B cell (primary cell): ENCODE data around the gene CXCR3. TPM values are rescaled to one million over a fixed set of nuclear protein-coding genes. Genes with fewer than 3 reads are reported as not detected.

Experiments
- ATAC-seq: fragments of 200-7000 bp; cut with Tn5 transposase; one replicate; pipeline ENCODE4 v1.10.0; 2021; ENCODE audit warnings: low read depth, mild to moderate bottlenecking, moderate number of reproducible peaks, moderate library complexity
- CTCF ChIA-PET: fragments of 350-600 bp; sonication (Branson Sonifier 250); formaldehyde crosslinking; loops from one replicate; lab custom pipeline; 2021; ENCODE audit warnings: antibody characterized with exemption, inconsistent platforms; lab: Charles Lee
- POLR2A ChIA-PET: fragments of 350-600 bp; sonication (Branson Sonifier 250); formaldehyde crosslinking; loops from one replicate; lab custom pipeline; 2021; ENCODE audit warnings: antibody characterized with exemption; lab: Charles Lee
- DNase-seq: peaks from one replicate; pipeline ENCODE4 v3.0.0; 2013
- H2AFZ ChIP-seq: 2 replicates; pipeline ENCODE4 v1.6.1; 2012; ENCODE audit warnings: mild to moderate bottlenecking, low read depth, low read length; ENCODE audit not compliant: insufficient read depth, poor library complexity, severe bottlenecking
- H3K27ac ChIP-seq, 2 donors: 1 replicate in 1 of 2; 2 replicates in 1 of 2; pipeline ENCODE4 v1.5.1; 2012 to 2013; ENCODE audit warnings: low read length in 2 of 2, mild to moderate bottlenecking in 2 of 2, moderate library complexity in 1 of 2
- H3K27me3 ChIP-seq, 4 experiments: fragments of 200-600 bp in 1 of 4; sonication (generic) in 1 of 4; replicated peaks in 1 of 4; 1 replicate in 2 of 4; 2 replicates in 2 of 4; pipeline versions ENCODE4 v1.6.1 to v1.7.0; 2013 to 2016; ENCODE audit warnings: low read length in 3 of 4, mild to moderate bottlenecking in 2 of 4, mixed read lengths in 1 of 4, moderate library complexity in 1 of 4; ENCODE audit not compliant: insufficient read depth in 4 of 4, control insufficient read depth in 3 of 4; ENCODE audit errors: control extremely low read depth in 1 of 4
- H3K36me3 ChIP-seq, 2 experiments: replicated peaks in 1 of 2; 1 replicate in 1 of 2; 2 replicates in 1 of 2; pipeline versions ENCODE4 v1.6.1 to v1.7.1; 2013; ENCODE audit warnings: low read length in 1 of 2; ENCODE audit not compliant: insufficient read depth in 2 of 2, control insufficient read depth in 1 of 2; ENCODE audit errors: control extremely low read depth in 1 of 2, extremely low read depth in 1 of 2
- H3K4me1 ChIP-seq, 2 donors: fragments of 200-600 bp in 1 of 2; sonication (generic) in 1 of 2; 1 replicate in 1 of 2; 2 replicates in 1 of 2; pipeline versions ENCODE4 v1.5.1 to v1.6.1; 2013 to 2017; ENCODE audit warnings: low read length in 2 of 2; ENCODE audit not compliant: control insufficient read depth in 2 of 2, insufficient read depth in 2 of 2
- H3K4me2 ChIP-seq: replicated peaks from 2 replicates; pipeline ENCODE3; 2012; ENCODE audit warnings: mild to moderate bottlenecking, low read depth, low read length; ENCODE audit not compliant: poor library complexity, severe bottlenecking
- H3K4me3 ChIP-seq, 5 experiments: fragments of 200-600 bp in 1 of 5; sonication (generic) in 1 of 5; 1 replicate in 3 of 5; 2 replicates in 2 of 5; pipeline versions ENCODE4 v1.5.1 to v1.7.0; 2011 to 2016; ENCODE audit warnings: low read length in 4 of 5, mild to moderate bottlenecking in 4 of 5, low read depth in 2 of 5, control low read depth in 1 of 5, moderate library complexity in 1 of 5; ENCODE audit not compliant: insufficient read depth in 1 of 5; ENCODE audit errors: control extremely low read depth in 1 of 5, extremely low read depth in 1 of 5
- H3K79me2 ChIP-seq: fragments of 200-600 bp; sonication (generic); one replicate; pipeline ENCODE4 v1.6.0; 2016; ENCODE audit warnings: low read length; ENCODE audit not compliant: control insufficient read depth, insufficient read depth
- H3K9ac ChIP-seq: fragments of 200-600 bp; sonication (generic); 2 replicates; pipeline ENCODE4 v1.6.1; 2017; ENCODE audit warnings: mild to moderate bottlenecking, low read length, moderate library complexity
- H3K9me3 ChIP-seq, 3 donors: one replicate each; pipeline versions ENCODE4 v1.6.1 to v1.7.1; 2013; ENCODE audit warnings: low read length in 2 of 3; ENCODE audit not compliant: control insufficient read depth in 2 of 3, insufficient read depth in 1 of 3; ENCODE audit errors: control extremely low read depth in 1 of 3
- H4K20me1 ChIP-seq: 2 replicates; pipeline ENCODE4 v1.6.0; 2012; ENCODE audit warnings: mild to moderate bottlenecking, low read length; ENCODE audit not compliant: insufficient read depth, control insufficient read depth, poor library complexity, severe bottlenecking
- H3K27ac Mint-ChIP-seq: one replicate; pipeline ENCODE4 v1.8.0; 2021; ENCODE audit warnings: mixed read lengths
- H3K27me3 Mint-ChIP-seq: one replicate; pipeline ENCODE4 v1.8.0; 2021; ENCODE audit warnings: mixed read lengths
- H3K4me1 Mint-ChIP-seq: one replicate; pipeline ENCODE4 v1.8.0; 2021; ENCODE audit warnings: mixed read lengths
- H3K4me3 Mint-ChIP-seq: one replicate; pipeline ENCODE4 v1.8.0; 2021; ENCODE audit warnings: mixed read lengths
- H3K9me3 Mint-ChIP-seq: one replicate; pipeline ENCODE4 v1.8.0; 2022; ENCODE audit warnings: mixed read lengths; ENCODE audit not compliant: insufficient read depth
- EZH2 ChIP-seq: IDR thresholded peaks from 2 replicates; pipeline ENCODE4 v1.6.1; 2012; ENCODE audit warnings: borderline replicate concordance, low read depth, mild to moderate bottlenecking, moderate library complexity, low read length; ENCODE audit not compliant: insufficient read depth, poor library complexity, severe bottlenecking
- WGBS: methylation state at CpG from one replicate; pipeline ENCODE4 v1.1.5; 2013; ENCODE audit warnings: missing lambda C conversion rate; ENCODE audit not compliant: insufficient coverage; 5-methylcytosine and 5-hydroxymethylcytosine counted together
- intact Hi-C: fragments of 100-400 bp; cut with micrococcal nuclease; formaldehyde crosslinking; loops from one replicate; pipeline ENCODE4 v1.10.0; 2022
- polyA plus RNA-seq: library from polyadenylated mRNA; depleted of rRNA; stranded (reverse); fragments of >200 nt; gene quantifications from 2 replicates; pipeline ENCODE4 v1.2.3, GENCODE V29; 2012
- total RNA-seq, 2 donors: library from RNA; stranded (reverse); fragments of 120-200 nt in 1 of 2; gene quantifications; 1 replicate in 1 of 2; 2 replicates in 1 of 2; pipeline versions ENCODE4 v1.2.3 to v1.2.4, GENCODE V29; 2013 to 2022
- TF ChIP-seq, protein P1 (sequence below): fragments of 200-600 bp; IDR thresholded peaks from one replicate; pipeline ENCODE4 v1.8.0; 2022; ENCODE audit warnings: antibody characterized with exemption, mild to moderate bottlenecking

Gene CXCR3
- total and polyA plus RNA-seq, 2 donors (not counting 1 experiment from before 2014, with no cell fraction given) = 6.9 to 8.7 TPM

DNA sequence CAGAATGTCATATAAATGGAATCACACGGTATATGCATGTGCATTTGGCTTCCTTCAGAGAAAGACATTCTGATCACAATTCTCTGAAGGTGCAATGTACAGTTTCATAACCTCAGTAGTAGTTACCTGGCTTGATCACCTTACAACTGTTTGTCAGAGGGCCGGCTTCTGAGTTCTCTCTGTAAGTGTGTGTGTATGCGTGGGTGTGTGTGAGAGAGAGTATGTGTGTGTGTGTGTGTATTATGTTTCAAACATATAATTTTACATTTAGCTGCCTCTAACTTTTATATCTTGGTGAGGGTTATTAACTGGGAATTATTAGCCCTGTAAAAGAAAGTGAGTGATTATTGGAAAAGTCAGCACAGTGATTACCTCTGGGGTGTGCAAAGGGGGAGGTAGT lies 41.0 kb upstream of the CXCR3 start:
- ATAC-seq (no peak), DNase-seq (no peak)
- no peaks in the 10 kb centered on the region for H4K20me1 ChIP-seq
- TF ChIP-seq EZH2 = no peak
- TF ChIP-seq, protein P1, sequence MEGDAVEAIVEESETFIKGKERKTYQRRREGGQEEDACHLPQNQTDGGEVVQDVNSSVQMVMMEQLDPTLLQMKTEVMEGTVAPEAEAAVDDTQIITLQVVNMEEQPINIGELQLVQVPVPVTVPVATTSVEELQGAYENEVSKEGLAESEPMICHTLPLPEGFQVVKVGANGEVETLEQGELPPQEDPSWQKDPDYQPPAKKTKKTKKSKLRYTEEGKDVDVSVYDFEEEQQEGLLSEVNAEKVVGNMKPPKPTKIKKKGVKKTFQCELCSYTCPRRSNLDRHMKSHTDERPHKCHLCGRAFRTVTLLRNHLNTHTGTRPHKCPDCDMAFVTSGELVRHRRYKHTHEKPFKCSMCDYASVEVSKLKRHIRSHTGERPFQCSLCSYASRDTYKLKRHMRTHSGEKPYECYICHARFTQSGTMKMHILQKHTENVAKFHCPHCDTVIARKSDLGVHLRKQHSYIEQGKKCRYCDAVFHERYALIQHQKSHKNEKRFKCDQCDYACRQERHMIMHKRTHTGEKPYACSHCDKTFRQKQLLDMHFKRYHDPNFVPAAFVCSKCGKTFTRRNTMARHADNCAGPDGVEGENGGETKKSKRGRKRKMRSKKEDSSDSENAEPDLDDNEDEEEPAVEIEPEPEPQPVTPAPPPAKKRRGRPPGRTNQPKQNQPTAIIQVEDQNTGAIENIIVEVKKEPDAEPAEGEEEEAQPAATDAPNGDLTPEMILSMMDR = no peak
- CTCF ChIA-PET = no interaction called here
- H3K4me3 ChIP-seq = no peak overlapping the region
- no CpG with 5 or more reads among the region's 3 CpGs for WGBS
- Mint-ChIP-seq H3K4me1 (peaks cover 10% of the 10 kb centered on the region), H3K9me3 (no peaks in the 10 kb centered on the region), H3K4me3 (no peak overlapping the region), H3K27me3 (no peaks in the 10 kb centered on the region), H3K27ac (no peak overlapping the region)
- no peak overlapping the region for H3K9ac ChIP-seq
- no peak overlapping the region for H2AFZ ChIP-seq
- intact Hi-C loops = no loop called here
- POLR2A ChIA-PET = no interaction called here
- H3K36me3 ChIP-seq = no peaks in the 10 kb centered on the region
- H3K4me1 ChIP-seq = peaks cover 0 to 3% of the 10 kb centered on the region in 2 donors
- H3K27me3 ChIP-seq = no peaks in the 10 kb centered on the region
- H3K79me2 ChIP-seq = no peaks in the 10 kb centered on the region
- no peak overlapping the region for H3K4me2 ChIP-seq
- no peaks in the 10 kb centered on the region for H3K9me3 ChIP-seq
- H3K27ac ChIP-seq = no peak overlapping the region

DNA sequence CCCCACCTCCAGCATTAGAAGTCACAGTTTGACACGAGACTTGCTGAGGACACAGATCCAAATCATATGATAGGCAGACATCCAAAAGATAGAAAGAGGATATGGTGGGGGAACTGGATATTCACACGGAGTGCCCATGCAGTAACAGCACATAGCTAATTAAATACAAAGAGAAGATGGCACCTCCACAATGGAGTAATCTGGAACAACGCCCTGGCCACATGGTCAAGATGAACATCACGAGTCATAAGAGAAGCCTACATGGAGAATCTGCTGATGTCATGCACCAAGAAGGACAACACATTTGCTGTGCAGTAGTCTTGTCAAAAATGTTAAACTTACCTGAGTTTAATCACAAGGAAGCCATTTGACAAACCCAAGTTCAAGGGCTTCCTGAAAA lies 39.0 kb upstream of the CXCR3 start:
- peaks cover 3% of the 10 kb centered on the region for H3K4me1 Mint-ChIP-seq
- H3K79me2 ChIP-seq = no peaks in the 10 kb centered on the region
- H2AFZ ChIP-seq = no peak overlapping the region
- no peaks in the 10 kb centered on the region for H4K20me1 ChIP-seq
- H3K4me1 ChIP-seq = no peaks in the 10 kb centered on the region
- ChIA-PET POLR2A (no interaction called here), CTCF (no interaction called here)
- WGBS = no CpG with 5 or more reads among the region's 4 CpGs
- H3K27ac Mint-ChIP-seq = no peak overlapping the region
- intact Hi-C loops = no loop called here
- no peak overlapping the region for H3K9ac ChIP-seq
- no peak for ATAC-seq
- no peak overlapping the region for H3K27ac ChIP-seq
- no peaks in the 10 kb centered on the region for H3K27me3 Mint-ChIP-seq
- no peak overlapping the region for H3K4me3 Mint-ChIP-seq
- no peaks in the 10 kb centered on the region for H3K9me3 Mint-ChIP-seq
- no peaks in the 10 kb centered on the region for H3K9me3 ChIP-seq
- H3K4me3 ChIP-seq = no peak overlapping the region
- H3K4me2 ChIP-seq = no peak overlapping the region
- no peak for TF ChIP-seq EZH2
- TF ChIP-seq, protein P1 = no peak
- no peaks in the 10 kb centered on the region for H3K27me3 ChIP-seq
- DNase-seq = no peak
- H3K36me3 ChIP-seq = no peaks in the 10 kb centered on the region
